Measurements from ENCODE around the gene KIAA0753. TPM values are rescaled to one million over a fixed set of nuclear protein-coding genes. Genes with fewer than 3 reads are reported as not detected.

KIAA0753 gene
- total RNA-seq, 2 experiments from 2014 or later: 20.8 to 29.8 TPM

DNA sequence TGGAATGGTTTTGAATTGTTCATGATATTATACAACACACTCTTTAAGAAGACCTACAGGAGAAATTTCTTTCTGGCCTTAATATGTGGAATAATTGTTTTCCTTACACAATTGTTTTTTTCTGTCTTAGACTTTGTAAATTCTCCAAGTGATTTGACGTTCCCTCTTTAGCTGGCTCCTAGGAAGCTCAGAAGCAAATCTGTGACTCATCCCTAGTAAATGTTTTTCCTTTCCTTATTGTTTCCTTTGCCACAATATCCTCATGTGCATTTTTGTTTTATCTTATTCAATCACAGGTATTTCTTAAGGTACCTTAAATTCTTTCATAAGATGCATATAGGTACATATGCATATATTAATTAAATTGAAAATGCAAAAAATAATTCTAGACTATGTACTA, 13.5 kb downstream of the KIAA0753 start:
- H3K27ac ChIP-seq (ENCODE audit: low read depth, low read length, poor library complexity, severe bottlenecking): no peak overlapping the region
- peaks cover 83% of the 10 kb centered on the region for H3K36me3 ChIP-seq (ENCODE audit: insufficient read depth, low read length)
- no peak overlapping the region for H3K4me3 ChIP-seq (ENCODE audit: low read depth, low read length, poor library complexity, severe bottlenecking)
- H3K9me2 ChIP-seq (ENCODE audit: insufficient read depth, low read length): no peaks in the 10 kb centered on the region
- TF ChIP-seq, protein P1, sequence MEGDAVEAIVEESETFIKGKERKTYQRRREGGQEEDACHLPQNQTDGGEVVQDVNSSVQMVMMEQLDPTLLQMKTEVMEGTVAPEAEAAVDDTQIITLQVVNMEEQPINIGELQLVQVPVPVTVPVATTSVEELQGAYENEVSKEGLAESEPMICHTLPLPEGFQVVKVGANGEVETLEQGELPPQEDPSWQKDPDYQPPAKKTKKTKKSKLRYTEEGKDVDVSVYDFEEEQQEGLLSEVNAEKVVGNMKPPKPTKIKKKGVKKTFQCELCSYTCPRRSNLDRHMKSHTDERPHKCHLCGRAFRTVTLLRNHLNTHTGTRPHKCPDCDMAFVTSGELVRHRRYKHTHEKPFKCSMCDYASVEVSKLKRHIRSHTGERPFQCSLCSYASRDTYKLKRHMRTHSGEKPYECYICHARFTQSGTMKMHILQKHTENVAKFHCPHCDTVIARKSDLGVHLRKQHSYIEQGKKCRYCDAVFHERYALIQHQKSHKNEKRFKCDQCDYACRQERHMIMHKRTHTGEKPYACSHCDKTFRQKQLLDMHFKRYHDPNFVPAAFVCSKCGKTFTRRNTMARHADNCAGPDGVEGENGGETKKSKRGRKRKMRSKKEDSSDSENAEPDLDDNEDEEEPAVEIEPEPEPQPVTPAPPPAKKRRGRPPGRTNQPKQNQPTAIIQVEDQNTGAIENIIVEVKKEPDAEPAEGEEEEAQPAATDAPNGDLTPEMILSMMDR (conservative IDR thresholded peaks at IDR 0.05; ENCODE audit: low read length): no peak
- no peak for TF ChIP-seq EZH2phosphoT487 (IDR thresholded peaks at IDR 0.05; ENCODE audit: borderline replicate concordance, low read depth, low read length)
- H3K9me3 ChIP-seq (ENCODE audit: low read length): no peaks in the 10 kb centered on the region
- intact Hi-C loops (cut with micrococcal nuclease; ENCODE audit: unreplicated experiment): no loop called here
- H3K79me2 ChIP-seq (ENCODE audit: insufficient read depth, low read depth, low read length): no peaks in the 10 kb centered on the region
- no peaks in the 10 kb centered on the region for H4K20me1 ChIP-seq (ENCODE audit: insufficient read depth, low read length)
- BruUV-seq (replicated peaks): no TSS peak
- POLR2A ChIA-PET: no interaction called here
- no peaks in the 10 kb centered on the region for H3K4me1 ChIP-seq (ENCODE audit: insufficient read depth, low read length, poor library complexity, severe bottlenecking)
- H3K4me2 ChIP-seq (ENCODE audit: low read length): no peak overlapping the region
- no peak overlapping the region for H2AFZ ChIP-seq (ENCODE audit: low read length)
- CTCF ChIA-PET (ENCODE audit: unreplicated experiment): no interaction called here
- no peak for DNase-seq (ENCODE audit: low spot score)

GRCh38 chr17:6626616-6627015, 13.9 kb downstream of the KIAA0753 start:
- H3K4me2 ChIP-seq (ENCODE audit: low read length): no peak overlapping the region
- BruUV-seq (replicated peaks): no TSS peak
- POLR2A ChIA-PET: no interaction called here
- H3K4me3 ChIP-seq (ENCODE audit: low read depth, low read length, poor library complexity, severe bottlenecking): no peak overlapping the region
- no peaks in the 10 kb centered on the region for H3K4me1 ChIP-seq (ENCODE audit: insufficient read depth, low read length, poor library complexity, severe bottlenecking)
- H3K9me2 ChIP-seq (ENCODE audit: insufficient read depth, low read length): no peaks in the 10 kb centered on the region
- H2AFZ ChIP-seq (ENCODE audit: low read length): no peak overlapping the region
- CTCF ChIA-PET (ENCODE audit: unreplicated experiment): no interaction called here
- DNase-seq (ENCODE audit: low spot score): no peak
- H3K36me3 ChIP-seq (ENCODE audit: insufficient read depth, low read length): peaks cover 86% of the 10 kb centered on the region
- H3K27ac ChIP-seq (ENCODE audit: low read depth, low read length, poor library complexity, severe bottlenecking): no peak overlapping the region
- TF ChIP-seq, protein P1 (conservative IDR thresholded peaks at IDR 0.05; ENCODE audit: low read length): no peak
- no peak for TF ChIP-seq EZH2phosphoT487 (IDR thresholded peaks at IDR 0.05; ENCODE audit: borderline replicate concordance, low read depth, low read length)
- intact Hi-C loops (cut with micrococcal nuclease; ENCODE audit: unreplicated experiment): no loop called here
- H3K79me2 ChIP-seq (ENCODE audit: insufficient read depth, low read depth, low read length): no peaks in the 10 kb centered on the region
- no peaks in the 10 kb centered on the region for H3K9me3 ChIP-seq (ENCODE audit: low read length)
- no peaks in the 10 kb centered on the region for H4K20me1 ChIP-seq (ENCODE audit: insufficient read depth, low read length)

DNA sequence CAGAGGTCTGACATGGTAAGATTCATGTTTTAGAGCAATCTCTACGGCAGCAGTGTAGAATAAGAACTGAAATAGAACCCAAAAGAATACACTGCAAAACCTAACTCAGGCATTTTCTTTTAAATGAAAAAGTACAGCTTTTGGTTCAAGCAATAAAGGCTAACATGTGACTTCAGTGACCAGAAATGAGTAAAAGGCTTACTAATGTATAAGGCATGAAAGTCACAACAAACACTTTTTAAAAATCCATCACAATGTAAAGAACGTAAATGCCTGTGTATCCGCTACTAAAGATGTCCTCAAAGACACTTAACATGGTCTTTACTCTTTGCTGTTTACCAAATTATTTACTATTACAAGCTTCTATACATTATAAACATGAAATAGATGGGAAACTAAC, 16.6 kb downstream of the KIAA0753 start:
- DNase-seq (ENCODE audit: low spot score): no peak
- Histone ChIP-seq H3K79me2 (ENCODE audit: insufficient read depth, low read depth, low read length) (no peaks in the 10 kb centered on the region), H3K9me3 (ENCODE audit: low read length) (no peaks in the 10 kb centered on the region), H3K36me3 (ENCODE audit: insufficient read depth, low read length) (peaks cover 83% of the 10 kb centered on the region), H3K9me2 (ENCODE audit: insufficient read depth, low read length) (no peaks in the 10 kb centered on the region), H3K4me3 (ENCODE audit: low read depth, low read length, poor library complexity, severe bottlenecking) (no peak overlapping the region), H2AFZ (ENCODE audit: low read length) (no peak overlapping the region), H3K4me2 (ENCODE audit: low read length) (no peak overlapping the region), H3K4me1 (ENCODE audit: insufficient read depth, low read length, poor library complexity, severe bottlenecking) (no peaks in the 10 kb centered on the region), H4K20me1 (ENCODE audit: insufficient read depth, low read length) (no peaks in the 10 kb centered on the region), H3K27ac (ENCODE audit: low read depth, low read length, poor library complexity, severe bottlenecking) (no peak overlapping the region)
- intact Hi-C loops (cut with micrococcal nuclease; ENCODE audit: unreplicated experiment): no loop called here
- TF ChIP-seq, protein P1 (conservative IDR thresholded peaks at IDR 0.05; ENCODE audit: low read length): no peak
- no peak for TF ChIP-seq EZH2phosphoT487 (IDR thresholded peaks at IDR 0.05; ENCODE audit: borderline replicate concordance, low read depth, low read length)
- ChIA-PET POLR2A (interaction anchor here (0.6 kb wide), 2 partner anchors 43 to 81 kb away, joined by 3 to 4 read pairs; no protein-coding TSS in a partner anchor), CTCF (ENCODE audit: unreplicated experiment) (no interaction called here)
- no TSS peak for BruUV-seq (replicated peaks)

Measured in OCI-LY7 (cell line).